K562 (cell line): ENCODE results near the gene LZTFL1. TPM values are rescaled to one million over a fixed set of nuclear protein-coding genes. Genes with fewer than 3 reads are reported as not detected.

Experiments
- ATAC-seq: fragments of 200-7000 bp; cut with Tn5 transposase; 3 replicates; pipeline ENCODE4 v1.9.1; 2020; ENCODE audit warnings: moderate library complexity
- BruUV-seq: library from RNA; stranded (reverse); fragments of 400-500 nt; replicated peaks from 2 replicates; lab custom pipeline; 2021; lab: Mats Ljungman, UMichigan
- CTCF ChIA-PET: fragments of 300-600 bp; formaldehyde crosslinking; extraction: SDS; loops from one replicate; lab custom pipeline; 2021; ENCODE audit warnings: low intra/inter-chr PET ratio; lab: Yijun Ruan, JAX
- POLR2A ChIA-PET: fragments of 300-600, 350-650 bp; sonication (Branson Sonifier 250); formaldehyde crosslinking; extraction: SDS; loops from one replicate; lab custom pipeline; 2021; ENCODE audit warnings: antibody characterized with exemption, inconsistent platforms; lab: Yijun Ruan, JAX
- DNase-seq, 4 experiments: peaks; one replicate each; pipeline versions ENCODE4 v3.0.0 to v3.0.0-alpha.2; 2011 to 2018; ENCODE audit warnings: low spot score in 3 of 4, mixed read lengths in 3 of 4; ENCODE audit errors: extremely low read depth in 1 of 4
- FAIRE-seq: peaks from 2 replicates; lab custom pipeline; 2011; peaks lifted over from hg19 to GRCh38; lab: Jason Lieb, UNC
- H2AFZ ChIP-seq: 2 replicates; pipeline ENCODE4 v1.6.0; 2011; ENCODE audit warnings: low read depth, low read length, control low read depth, inconsistent platforms
- H3K27ac ChIP-seq: fragments of 200-600 bp; 3 replicates; pipeline ENCODE4 v1.8.0; 2011; ENCODE audit warnings: low read depth, mild to moderate bottlenecking, control low read depth, inconsistent platforms, low read length, moderate library complexity, mixed read lengths; ENCODE audit errors: extremely low read depth
- H3K27me3 ChIP-seq, 2 experiments: fragments of 300-600 bp in 1 of 2; 2 replicates in 1 of 2; 3 replicates in 1 of 2; pipeline versions ENCODE4 v1.6.0 to v1.8.0; 2011; ENCODE audit warnings: inconsistent platforms in 2 of 2, low read length in 2 of 2, mild to moderate bottlenecking in 1 of 2, mixed read lengths in 1 of 2, moderate library complexity in 1 of 2; ENCODE audit not compliant: control insufficient read depth in 2 of 2, insufficient read depth in 2 of 2
- H3K36me3 ChIP-seq: fragments of 300-600 bp; 3 replicates; pipeline ENCODE4 v1.8.0; 2011; ENCODE audit warnings: mild to moderate bottlenecking, low read length, inconsistent platforms; ENCODE audit not compliant: control insufficient read depth, insufficient read depth
- H3K4me1 ChIP-seq, 2 experiments: fragments of 200-600 bp in 1 of 2; replicated peaks in 1 of 2; 2 replicates in 1 of 2; 3 replicates in 1 of 2; pipeline versions ENCODE4 v1.5.1 to v1.8.0; 2011; ENCODE audit warnings: inconsistent platforms in 2 of 2, low read length in 2 of 2, mild to moderate bottlenecking in 1 of 2, mixed read lengths in 1 of 2, moderate library complexity in 1 of 2; ENCODE audit not compliant: control insufficient read depth in 2 of 2, insufficient read depth in 2 of 2
- H3K4me2 ChIP-seq: 2 replicates; pipeline ENCODE4 v1.6.1; 2011; ENCODE audit warnings: low read length, control low read depth, inconsistent platforms, mixed read lengths; ENCODE audit not compliant: insufficient read depth
- H3K4me3 ChIP-seq: fragments of 200-600 bp; sonication (generic), shearing (Covaris generic); 2 replicates; pipeline ENCODE4 v1.5.1; 2016; ENCODE audit warnings: control low read depth, inconsistent platforms
- H3K79me2 ChIP-seq: fragments of 200-600 bp; 3 replicates; pipeline ENCODE4 v1.8.0; 2011; ENCODE audit warnings: low read length, inconsistent platforms; ENCODE audit not compliant: control insufficient read depth, insufficient read depth
- H3K9ac ChIP-seq, 2 experiments: 2 replicates each; pipeline versions ENCODE4 v1.6.0 to v1.6.1; 2011; ENCODE audit warnings: low read depth in 2 of 2, low read length in 2 of 2, control low read depth in 1 of 2, inconsistent platforms in 1 of 2, mild to moderate bottlenecking in 1 of 2, mixed read lengths in 1 of 2; ENCODE audit not compliant: insufficient read depth in 1 of 2
- H3K9me1 ChIP-seq: one replicate; pipeline ENCODE4 v1.6.0; 2011; ENCODE audit warnings: inconsistent platforms, mild to moderate bottlenecking, low read length, moderate library complexity; ENCODE audit not compliant: control insufficient read depth, insufficient read depth
- H3K9me3 ChIP-seq: replicated peaks from 2 replicates; pipeline ENCODE4 v1.5.1; 2011; ENCODE audit warnings: low read depth, low read length, inconsistent platforms; ENCODE audit not compliant: control insufficient read depth, insufficient read depth
- H4K20me1 ChIP-seq: replicated peaks from 2 replicates; pipeline ENCODE4 v1.6.1; 2011; ENCODE audit warnings: low read length, inconsistent platforms, mixed read lengths; ENCODE audit not compliant: control insufficient read depth, insufficient read depth
- FIP1L1 ChIP-seq: fragments of 200-400 bp; formaldehyde crosslinking; IDR thresholded peaks from 2 replicates; pipeline ENCODE4 v1.6.1; 2018; ENCODE audit warnings: mild to moderate bottlenecking, low read depth, low read length; ENCODE audit not compliant: poor library complexity, severe bottlenecking
- GATAD2A ChIP-seq: fragments of 450-650 bp; IDR thresholded peaks from 2 replicates; pipeline ENCODE4 v1.6.1; 2017
- KLF1 ChIP-seq: fragments of 450-650 bp; IDR thresholded peaks from 2 replicates; pipeline ENCODE4 v1.6.1; 2016; ENCODE audit warnings: missing genetic modification characterization, missing compliant biosample characterization
- RBM25 ChIP-seq: fragments of 200-400 bp; formaldehyde crosslinking; IDR thresholded peaks from 2 replicates; pipeline ENCODE4 v1.6.1; 2018; ENCODE audit warnings: low read length, low read depth, moderate library complexity; ENCODE audit not compliant: severe bottlenecking
- ZBTB5 ChIP-seq: fragments of 450-650 bp; IDR thresholded peaks from 2 replicates; pipeline ENCODE4 v1.6.1; 2017; ENCODE audit warnings: antibody characterized with exemption
- ZMIZ1 ChIP-seq, 2 experiments: fragments of 150-350 bp in 1 of 2; IDR thresholded peaks; 2 replicates each; pipeline ENCODE4 v1.6.1; 2012 to 2016; ENCODE audit warnings: low read depth in 2 of 2, low read length in 2 of 2, mild to moderate bottlenecking in 1 of 2, moderate library complexity in 1 of 2
- WGBS: fragments of 100-300 bp; shearing (Covaris generic); methylation state at CpG from one replicate; pipeline ENCODE4 v1.1.6; 2016; ENCODE audit warnings: low coverage, mixed read lengths; ENCODE audit not compliant: insufficient coverage; ENCODE audit errors: missing lambda C conversion rate; 5-methylcytosine and 5-hydroxymethylcytosine counted together
- in situ Hi-C: fragments of 300-500 bp; cut with MboI; formaldehyde crosslinking; loops from 4 replicates; pipeline ENCODE4 v1.15.0; 2018; ENCODE audit warnings: inconsistent platforms, mixed read lengths
- intact Hi-C: fragments of 100-400 bp; cut with micrococcal nuclease; formaldehyde crosslinking; loops from 2 replicates; pipeline ENCODE4 v1.14.2; 2022
- polyA plus RNA-seq, 8 experiments: library from polyadenylated mRNA; depleted of rRNA in 4 of 8; stranded (reverse) in 5 of 8; unstranded in 3 of 8; fragments of >200 nt; fragmentation: Nextera tagmentation in 2 of 8; fragmentation: Illumina TruSeq in 1 of 8; extraction: Ambion mirVana in 2 of 8; extraction: Trizol in 1 of 8; gene quantifications; 2 replicates each; pipeline versions ENCODE4 v1.2.1 to v1.2.3, GENCODE V29; 2011 to 2014; ENCODE audit warnings: inconsistent platforms in 1 of 8, missing spikeins in 1 of 8
- total RNA-seq, 7 experiments: library from RNA; depleted of rRNA in 6 of 7; stranded (reverse); fragments of >200 nt in 6 of 7; fragmentation: Illumina TruSeq in 2 of 7; extraction: Trizol in 2 of 7; gene quantifications; 2 replicates each; pipeline versions ENCODE4 v1.2.1 to v1.2.3, GENCODE V29; 2011 to 2021; ENCODE audit warnings: low replicate concordance in 1 of 7

Gene LZTFL1
- total and polyA plus RNA-seq, 9 of the 15 experiments (the other 6 are each of a cell fraction or from before 2014, with no cell fraction given), result 10.7 to 33.7 (median 15.3) TPM

GRCh38 chr3:45790596-45790995 lies 51.3 kb downstream of the LZTFL1 start:
- peaks cover 36 to 45% of the 10 kb centered on the region in 2 experiments for H3K27me3 ChIP-seq

More at GRCh38 chr3:45790596-45790995, 51.3 kb downstream of the LZTFL1 start:
- intact Hi-C loops (no loop called here), in situ Hi-C loops (no loop called here)
- no TSS peak for BruUV-seq
- Histone ChIP-seq H3K9ac (no peak overlapping the region), H3K9me1 (no peaks in the 10 kb centered on the region), H3K4me2 (no peak overlapping the region), H3K36me3 (no peaks in the 10 kb centered on the region), H2AFZ (no peak overlapping the region), H3K9me3 (0 out of 2 replicates have a peak, but pooled peaks cover 2% of the 10 kb centered on the region), H4K20me1 (no peaks in the 10 kb centered on the region), H3K4me3 (no peak overlapping the region), H3K27ac (no peak overlapping the region), H3K79me2 (no peaks in the 10 kb centered on the region), H3K4me1 (no peaks in the 10 kb centered on the region)
- DNase-seq (no peak), ATAC-seq (no peak), FAIRE-seq (no peak)
- ChIA-PET CTCF (no interaction called here), POLR2A (interaction anchor here (0.8 to 0.9 kb wide), 3 partner anchors 9 to 14 kb away, joined by 3 to 4 read pairs (median 3); no protein-coding TSS in a partner anchor)
- no peak for TF ChIP-seq RBM25
- TF ChIP-seq ZMIZ1 (IDR thresholded peaks at IDR 0.05; ENCODE audit: low read depth in 2 of 2, low read length in 2 of 2), result no peak
- no peak for TF ChIP-seq ZBTB5
- no peak for TF ChIP-seq FIP1L1
- no peak for TF ChIP-seq GATAD2A
- no peak for TF ChIP-seq KLF1 (tag)
- WGBS, result 0% methylated on average over 2 of the region's 2 CpGs
